IMR-90 (cell line): ENCODE data around the gene PPIL3. TPM values are rescaled to one million over a fixed set of nuclear protein-coding genes. Genes with fewer than 3 reads are reported as not detected.

Experiments used
- microRNA-seq, 2 experiments: library from miRNA; stranded (forward) in 1 of 2; unstranded in 1 of 2; fragments of 10-50 nt in 1 of 2; fragments of <30 nt in 1 of 2; gene quantifications in 1 of 2; microRNA quantifications in 1 of 2; one replicate each; pipeline versions ENCODE3 to v1.1.0; 2013 to 2020; ENCODE audit not compliant: insufficient read depth in 1 of 2, insufficient read length in 1 of 2, unreplicated experiment in 1 of 2
- polyA plus RNA-seq, 3 experiments: library from polyadenylated mRNA; depleted of rRNA; stranded (reverse); fragments of >200 nt; gene quantifications; 2 replicates each; pipeline ENCODE4 v1.2.3, GENCODE V29; 2012; ENCODE audit warnings: low replicate concordance in 1 of 3
- small RNA-seq, 5 experiments: library from RNA; depleted of rRNA; stranded (forward); fragments of <200 nt; gene quantifications; one replicate each; pipeline ENCODE3, GENCODE V24; 2012
- total RNA-seq: library from RNA; depleted of rRNA; stranded (reverse); fragments of >200 nt; gene quantifications from 2 replicates; pipeline ENCODE4 v1.2.3, GENCODE V29; 2012; rRNA removed

Gene PPIL3
- total and polyA plus RNA-seq, 2 of the 4 experiments (the other 2 are of a cell fraction) = 35.1 to 47.9 TPM

Small RNA genes within 50 kb of the gene (microRNA-seq; reads per million reads assigned to microRNA genes)
- gene RF00019 (ENCODE audit: insufficient read depth, insufficient read length) = not detected
- not detected for gene RNA5SP115 (ENCODE audit: insufficient read depth, insufficient read length)
- gene RNU6-312P (ENCODE audit: insufficient read depth, insufficient read length) = not detected
- gene RNU6-31P (ENCODE audit: insufficient read depth, insufficient read length) = 3.1 reads per million
- gene RNU6-762P (ENCODE audit: insufficient read depth, insufficient read length) = not detected

Small RNA genes within 50 kb of the gene (small RNA-seq; reads per million reads assigned to genes)
- 0 reads per million in 5 experiments for gene RF00019
- 0 reads per million in 5 experiments for gene RNA5SP115
- 0 to 2.4 (median 0) reads per million in 5 experiments for gene RNU6-312P
- gene RNU6-31P = 0 to 10.8 (median 0.15) reads per million in 5 experiments
- gene RNU6-762P = 0 reads per million in 5 experiments

Other genes starting within 250 kb of the PPIL3 start
- gene BZW1, start 77.2 kb downstream of the PPIL3 start, total RNA-seq = 268 and 323 TPM in 2 replicates
- 187 and 204 TPM in 2 replicates for gene BZW1, start 77.2 kb downstream of the PPIL3 start, polyA plus RNA-seq (2012; rRNA removed)
- gene CLK1, start 24.4 kb downstream of the PPIL3 start, total RNA-seq = 26.2 and 43.9 TPM in 2 replicates
- gene CLK1, start 24.4 kb downstream of the PPIL3 start, polyA plus RNA-seq (2012; rRNA removed) = 28.2 and 35.5 TPM in 2 replicates
- 31.1 and 43.0 TPM in 2 replicates for gene NIF3L1, start 294 bp upstream of the PPIL3 start, total RNA-seq
- 45.7 and 54.6 TPM in 2 replicates for gene NIF3L1, start 294 bp upstream of the PPIL3 start, polyA plus RNA-seq (2012; rRNA removed)
- gene ORC2, start 74.6 kb upstream of the PPIL3 start, total RNA-seq = 10.0 and 13.3 TPM in 2 replicates
- gene ORC2, start 74.6 kb upstream of the PPIL3 start, polyA plus RNA-seq (2012; rRNA removed) = 3.0 and 4.4 TPM in 2 replicates
- 9.1 and 10.0 TPM in 2 replicates for gene HYCC2, start 182.6 kb upstream of the PPIL3 start, total RNA-seq
- 1.7 and 2.2 TPM in 2 replicates for gene HYCC2, start 182.6 kb upstream of the PPIL3 start, polyA plus RNA-seq (2012; rRNA removed)
- 41.0 and 105 TPM in 2 replicates for gene NDUFB3, start 182.9 kb upstream of the PPIL3 start, total RNA-seq
- gene NDUFB3, start 182.9 kb upstream of the PPIL3 start, polyA plus RNA-seq (2012; rRNA removed) = 87.0 and 98.7 TPM in 2 replicates
- 48.3 and 59.9 TPM in 2 replicates for gene CFLAR, start 227.1 kb upstream of the PPIL3 start, total RNA-seq
- 23.8 and 29.2 TPM in 2 replicates for gene CFLAR, start 227.1 kb upstream of the PPIL3 start, polyA plus RNA-seq (2012; rRNA removed)